Mesothelial cell of epicardium (in vitro differentiated cells): Measurements from ENCODE around the gene TLE4. TPM values are rescaled to one million over a fixed set of nuclear protein-coding genes. Genes with fewer than 3 reads are reported as not detected.
A peak's percentile ranks its signal among the peaks of the same experiment; 100 is the strongest.

ENCODE experiments used
- DNase-seq, 2 experiments: peaks; one replicate each; pipeline ENCODE4 v3.0.0; 2021; ENCODE audit warnings: low spot score in 2 of 2; ENCODE audit not compliant: unreplicated experiment in 2 of 2
- H3K27ac Mint-ChIP-seq: 2 replicates; pipeline ENCODE4 v1.8.0; 2021; ENCODE audit warnings: mixed read lengths
- H3K27me3 Mint-ChIP-seq: 2 replicates; pipeline ENCODE4 v1.8.0; 2021; ENCODE audit warnings: low read depth, mixed read lengths
- H3K36me3 Mint-ChIP-seq: 2 replicates; pipeline ENCODE4 v1.8.0; 2021; ENCODE audit warnings: mixed read lengths
- H3K4me1 Mint-ChIP-seq: 2 replicates; pipeline ENCODE4 v1.8.0; 2021; ENCODE audit warnings: mixed read lengths
- H3K4me3 Mint-ChIP-seq: 2 replicates; pipeline ENCODE4 v1.8.0; 2021; ENCODE audit warnings: mild to moderate bottlenecking, moderate library complexity, mixed read lengths
- H3K9me3 Mint-ChIP-seq: 2 replicates; pipeline ENCODE4 v1.8.0; 2021; ENCODE audit warnings: mixed read lengths
- CTCF ChIP-seq: fragments of 200-600 bp; sonication (generic); IDR thresholded peaks from one replicate; pipeline ENCODE4 v1.5.0; 2021; ENCODE audit warnings: antibody characterized with exemption; ENCODE audit not compliant: unreplicated experiment
- total RNA-seq: library from RNA; stranded (reverse); gene quantifications from 3 replicates; pipeline ENCODE4 v1.2.1, GENCODE V29; 2021

The TLE4 gene
- total RNA-seq, 1 donor from 2014 or later = 63.6 TPM

GRCh38 chr9:79623799-79624721 is 52.3 kb downstream of the TLE4 start:
- Mint-ChIP-seq H3K36me3 (peaks cover 9% of the 10 kb centered on the region), H3K4me1 (peaks cover 10% of the 10 kb centered on the region), H3K4me3 (no peak overlapping the region), H3K9me3 (peaks cover 4% of the 10 kb centered on the region), H3K27me3 (no peaks in the 10 kb centered on the region), H3K27ac (peak overlapping the region; percentile 33)
- no peak for TF ChIP-seq CTCF
- DNase-seq = no peak

GRCh38 chr9:79629721-79630120 is 58.0 kb downstream of the TLE4 start:
- DNase-seq = no peak
- peaks cover 8% of the 10 kb centered on the region for H3K4me1 Mint-ChIP-seq
- no peak for TF ChIP-seq CTCF

GRCh38 chr9:79630521-79631403 is 59.0 kb downstream of the TLE4 start:
- Mint-ChIP-seq H3K9me3 (no peaks in the 10 kb centered on the region), H3K4me3 (no peak overlapping the region), H3K27ac (no peak overlapping the region), H3K27me3 (no peaks in the 10 kb centered on the region), H3K36me3 (peaks cover 8% of the 10 kb centered on the region), H3K4me1 (peaks cover 8% of the 10 kb centered on the region)
- DNase-seq = no peak
- no peak for TF ChIP-seq CTCF

More at GRCh38 chr9:79629721-79630120, 58.0 kb downstream of the TLE4 start:
- H3K9me3 Mint-ChIP-seq = peaks cover under 1% of the 10 kb centered on the region
- no peak overlapping the region for H3K4me3 Mint-ChIP-seq
- peaks cover 6% of the 10 kb centered on the region for H3K36me3 Mint-ChIP-seq
- no peaks in the 10 kb centered on the region for H3K27me3 Mint-ChIP-seq
- no peak overlapping the region for H3K27ac Mint-ChIP-seq

- H3K4me1 Mint-ChIP-seq = peaks cover 8% of the 10 kb centered on the region
- TF ChIP-seq CTCF = no peak
- H3K9me3 Mint-ChIP-seq = no peaks in the 10 kb centered on the region
Observed at GRCh38 chr9:79632060-79632459, 60.3 kb downstream of the TLE4 start.

GRCh38 chr9:79632705-79633104 is 60.9 kb downstream of the TLE4 start:
- Mint-ChIP-seq H3K9me3 (no peaks in the 10 kb centered on the region), H3K4me3 (no peak overlapping the region), H3K27ac (no peak overlapping the region), H3K4me1 (peaks cover 8% of the 10 kb centered on the region), H3K36me3 (peaks cover 12% of the 10 kb centered on the region), H3K27me3 (no peaks in the 10 kb centered on the region)
- no peak for TF ChIP-seq CTCF
- no peak for DNase-seq

More at GRCh38 chr9:79632060-79632459, 60.3 kb downstream of the TLE4 start:
- Mint-ChIP-seq H3K27ac (no peak overlapping the region), H3K36me3 (peaks cover 10% of the 10 kb centered on the region), H3K4me3 (no peak overlapping the region), H3K27me3 (no peaks in the 10 kb centered on the region)
- no peak for DNase-seq
